ENCODE results near the gene SLC7A14.

The SLC7A14 gene

GRCh38 chr3:170511371-170511770 is 74.5 kb downstream of the SLC7A14 start:
- no peak overlapping the region for H3K4me3 ChIP-seq (ENCODE audit: low read depth, low read length)
- no peak for TF ChIP-seq CTCF (IDR thresholded peaks at IDR 0.05; ENCODE audit: low read depth, low read length)
- DNase-seq (ENCODE audit: low read depth, low spot score), result no peak
- in situ Hi-C loops (cut with HindIII; ENCODE audit: low sequenced_read_pairs), result no loop called here

GRCh38 chr3:170508839-170509238 is 77.0 kb downstream of the SLC7A14 start:
- DNase-seq (ENCODE audit: low read depth, low spot score), result no peak
- no peak for TF ChIP-seq CTCF (IDR thresholded peaks at IDR 0.05; ENCODE audit: low read depth, low read length)
- no peak overlapping the region for H3K4me3 ChIP-seq (ENCODE audit: low read depth, low read length)
- in situ Hi-C loops (cut with HindIII; ENCODE audit: low sequenced_read_pairs), result no loop called here

GRCh38 chr3:170508291-170508690 is 77.6 kb downstream of the SLC7A14 start:
- H3K4me3 ChIP-seq (ENCODE audit: low read depth, low read length), result no peak overlapping the region
- in situ Hi-C loops (cut with HindIII; ENCODE audit: low sequenced_read_pairs), result no loop called here
- DNase-seq (ENCODE audit: low read depth, low spot score), result no peak
- no peak for TF ChIP-seq CTCF (IDR thresholded peaks at IDR 0.05; ENCODE audit: low read depth, low read length)

GRCh38 chr3:170507063-170507462 is 78.8 kb downstream of the SLC7A14 start:
- in situ Hi-C loops (cut with HindIII; ENCODE audit: low sequenced_read_pairs), result no loop called here
- TF ChIP-seq CTCF (IDR thresholded peaks at IDR 0.05; ENCODE audit: low read depth, low read length), result no peak
- DNase-seq (ENCODE audit: low read depth, low spot score), result no peak
- H3K4me3 ChIP-seq (ENCODE audit: low read depth, low read length), result no peak overlapping the region

GRCh38 chr3:170506556-170506955 is 79.3 kb downstream of the SLC7A14 start:
- peak; percentile 27 for DNase-seq (ENCODE audit: low read depth, low spot score)
- in situ Hi-C loops (cut with HindIII; ENCODE audit: low sequenced_read_pairs), result no loop called here
- no peak for TF ChIP-seq CTCF (IDR thresholded peaks at IDR 0.05; ENCODE audit: low read depth, low read length)
- no peak overlapping the region for H3K4me3 ChIP-seq (ENCODE audit: low read depth, low read length)

- no peak overlapping the region for H3K4me3 ChIP-seq (ENCODE audit: low read depth, low read length)
- in situ Hi-C loops (cut with HindIII; ENCODE audit: low sequenced_read_pairs), result no loop called here
- no peak for TF ChIP-seq CTCF (IDR thresholded peaks at IDR 0.05; ENCODE audit: low read depth, low read length)
- DNase-seq (ENCODE audit: low read depth, low spot score), result no peak
These were observed 83.6 kb downstream of the SLC7A14 start for GRCh38 chr3:170502297-170502696.

GRCh38 chr3:170500995-170501394 is 84.9 kb downstream of the SLC7A14 start:
- H3K4me3 ChIP-seq (ENCODE audit: low read depth, low read length), result no peak overlapping the region
- no peak for DNase-seq (ENCODE audit: low read depth, low spot score)
- no peak for TF ChIP-seq CTCF (IDR thresholded peaks at IDR 0.05; ENCODE audit: low read depth, low read length)
- in situ Hi-C loops (cut with HindIII; ENCODE audit: low sequenced_read_pairs), result no loop called here

Measured in astrocyte of the spinal cord (primary cell).